HG02943 (cell line): ENCODE measurements around the gene PF4V1.

Experiments
- ATAC-seq: cut with Tn5 transposase; IDR thresholded peaks from one replicate; pipeline ENCODE4 v1.9.1; 2021; ENCODE audit warnings: mild to moderate bottlenecking, low read depth, moderate library complexity; ENCODE audit not compliant: unreplicated experiment

Gene PF4V1

GRCh38 chr4:73853246-73853704 is at the start of gene PF4V1:
PF4V1 (plus strand) TSS chr4:73853296; CDS start chr4:73853363, 67 bp downstream.
- ATAC-seq, result no peak

- no peak for ATAC-seq
Observed at GRCh38 chr4:73810191-73810590, 42.9 kb upstream of the PF4V1 start.

- no peak for ATAC-seq
Observed at GRCh38 chr4:73811841-73812240, 41.3 kb upstream of the PF4V1 start.

GRCh38 chr4:73814679-73815078 is 38.4 kb upstream of the PF4V1 start:
- no peak for ATAC-seq

GRCh38 chr4:73815145-73815544 is 38.0 kb upstream of the PF4V1 start:
- ATAC-seq, result no peak

GRCh38 chr4:73816814-73817213 is 36.3 kb upstream of the PF4V1 start:
- ATAC-seq, result no peak

- no peak for ATAC-seq
Observed at GRCh38 chr4:73817341-73817740, 35.8 kb upstream of the PF4V1 start.

GRCh38 chr4:73821325-73821724 is 31.8 kb upstream of the PF4V1 start:
- no peak for ATAC-seq

- no peak for ATAC-seq
Observed at GRCh38 chr4:73822389-73822788, 30.7 kb upstream of the PF4V1 start.

- no peak for ATAC-seq
Observed at GRCh38 chr4:73822812-73823504, 30.1 kb upstream of the PF4V1 start.

- no peak for ATAC-seq
Observed at GRCh38 chr4:73823760-73824159, 29.3 kb upstream of the PF4V1 start.

- ATAC-seq, result no peak
Observed at GRCh38 chr4:73828956-73829355, 24.1 kb upstream of the PF4V1 start.

- no peak for ATAC-seq
Observed at GRCh38 chr4:73831569-73831968, 21.5 kb upstream of the PF4V1 start.

- no peak for ATAC-seq
Observed at GRCh38 chr4:73832651-73833237, 20.4 kb upstream of the PF4V1 start.

- ATAC-seq, result no peak
Observed at GRCh38 chr4:73836373-73837279, 16.5 kb upstream of the PF4V1 start, which contains the start of gene CXCL6. CXCL6 (plus strand) TSS chr4:73836678; CDS start chr4:73836751, 73 bp downstream.

GRCh38 chr4:73839071-73839470 is 14.0 kb upstream of the PF4V1 start:
- no peak for ATAC-seq

- no peak for ATAC-seq
Observed at GRCh38 chr4:73839715-73840114, 13.4 kb upstream of the PF4V1 start.

GRCh38 chr4:73841243-73841925 is 11.7 kb upstream of the PF4V1 start:
- ATAC-seq, result no peak

GRCh38 chr4:73842696-73843095 is 10.4 kb upstream of the PF4V1 start:
- no peak for ATAC-seq

GRCh38 chr4:73843369-73843768 is 9.7 kb upstream of the PF4V1 start:
- no peak for ATAC-seq

- no peak for ATAC-seq
Observed at GRCh38 chr4:73844345-73844744, 8.8 kb upstream of the PF4V1 start.
